ENCODE data around the gene ISM2.

The ISM2 gene

DNA sequence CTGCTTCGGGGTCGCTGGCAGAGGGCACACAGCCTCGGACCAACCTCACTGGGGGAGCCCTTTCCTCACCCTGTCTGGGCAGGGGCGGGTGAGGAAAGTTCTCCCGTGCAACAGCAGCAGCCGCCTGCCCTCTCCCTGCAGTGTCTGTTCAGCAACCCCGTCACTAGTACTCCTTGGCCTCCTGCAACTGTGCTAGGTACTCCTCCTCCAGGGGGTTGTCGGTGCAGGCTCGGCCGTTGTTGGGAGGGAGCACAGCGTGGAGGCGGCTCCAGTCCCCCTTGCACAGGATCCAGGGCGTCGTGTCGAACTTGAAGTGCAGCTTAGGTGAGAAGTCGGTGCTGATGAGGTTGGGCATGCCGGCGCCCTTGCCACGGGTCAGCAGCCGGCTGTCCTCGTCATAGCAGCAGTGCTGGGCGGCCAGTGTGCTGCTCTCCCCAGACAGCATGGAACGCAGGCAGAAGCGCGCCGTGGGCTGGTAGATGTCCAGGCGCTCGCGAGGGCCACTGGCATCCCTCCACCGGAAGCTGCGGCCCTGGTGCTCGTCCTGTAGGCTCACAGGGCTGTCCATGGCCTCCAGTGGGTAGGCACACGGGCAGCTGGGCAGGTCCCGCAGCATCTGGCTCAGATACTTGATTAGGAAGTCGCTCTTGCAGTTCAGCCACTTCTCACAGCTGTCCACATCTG is 23.0 kb downstream of the ISM2 start:
- intact Hi-C loops (cut with DNase I), result no loop called here
- DNase-seq, result peak in 1 of 42 donors; percentile 9

- DNase-seq, result no peak
- intact Hi-C loops (cut with DNase I), result no loop called here
Measured at GRCh38 chr14:77474479-77475177, 24.0 kb downstream of the ISM2 start.

DNA sequence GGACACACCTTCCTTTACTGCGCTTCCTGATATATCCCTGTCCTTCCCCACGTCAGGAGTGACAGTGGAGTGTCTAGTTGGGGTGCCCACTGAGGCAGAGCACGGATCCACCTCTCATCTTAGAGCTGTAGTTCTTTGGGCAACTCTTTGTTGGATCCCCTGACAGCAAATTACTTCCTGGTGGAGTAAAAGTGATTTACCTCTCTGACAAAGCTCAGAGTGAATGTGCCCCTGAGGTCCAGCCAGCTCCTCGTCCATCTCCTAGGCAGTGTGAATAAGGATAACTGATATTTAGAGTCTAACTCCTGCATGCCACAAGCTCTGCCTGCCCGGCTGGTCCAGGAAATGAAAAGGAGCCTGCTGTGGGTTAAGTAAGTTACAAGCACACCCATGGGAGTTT is 24.7 kb downstream of the ISM2 start:
- intact Hi-C loops (cut with DNase I), result no loop called here
- DNase-seq, result no peak

GRCh38 chr14:77470224-77470870 is 28.3 kb downstream of the ISM2 start:
- DNase-seq, result no peak

DNA sequence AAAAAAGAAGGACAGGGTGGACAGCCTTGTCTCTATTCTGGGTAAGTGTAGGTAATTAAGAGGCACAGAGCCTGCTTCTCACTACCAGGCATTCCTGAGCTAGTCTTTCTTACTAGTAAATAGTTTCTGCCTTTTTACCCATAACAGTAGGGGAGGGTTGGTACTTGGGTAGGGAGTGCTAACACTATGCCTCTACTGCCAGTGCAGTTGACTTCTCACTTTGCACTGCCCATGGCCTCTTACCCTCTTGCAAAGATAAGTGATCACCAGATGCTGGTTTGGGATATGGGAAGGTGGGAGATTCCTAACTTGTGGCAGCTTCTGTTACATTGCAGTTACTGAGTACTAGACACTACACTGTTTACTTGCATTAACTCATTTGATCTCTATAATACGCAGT is 29.1 kb downstream of the ISM2 start:
- intact Hi-C loops (cut with DNase I), result no loop called here

More at GRCh38 chr14:77470224-77470870, 28.3 kb downstream of the ISM2 start:
- intact Hi-C loops (cut with DNase I), result no loop called here

DNA sequence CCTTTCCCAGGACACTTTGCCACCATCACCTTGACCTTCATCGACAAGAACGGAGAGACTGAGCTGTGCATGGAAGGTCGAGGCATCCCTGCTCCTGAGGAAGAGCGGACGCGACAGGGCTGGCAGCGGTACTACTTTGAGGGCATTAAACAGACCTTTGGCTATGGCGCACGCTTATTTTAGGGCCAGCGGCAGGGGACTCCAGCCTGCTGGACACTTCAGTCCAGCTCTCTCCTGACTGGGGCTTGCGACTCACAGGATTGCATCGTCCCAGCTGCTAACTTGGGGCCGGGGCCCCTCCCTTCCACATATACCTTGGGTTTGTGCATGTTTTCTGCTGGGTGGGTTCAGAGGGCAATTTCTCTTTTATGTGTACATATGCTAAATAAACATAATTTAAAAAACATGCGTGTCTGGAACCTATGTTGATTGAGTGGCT is 29.5 kb downstream of the ISM2 start:
- intact Hi-C loops (cut with DNase I), result no loop called here
- DNase-seq, result no peak

More for the DNA sequence above, 29.1 kb downstream of the ISM2 start:
- no peak for DNase-seq

DNA sequence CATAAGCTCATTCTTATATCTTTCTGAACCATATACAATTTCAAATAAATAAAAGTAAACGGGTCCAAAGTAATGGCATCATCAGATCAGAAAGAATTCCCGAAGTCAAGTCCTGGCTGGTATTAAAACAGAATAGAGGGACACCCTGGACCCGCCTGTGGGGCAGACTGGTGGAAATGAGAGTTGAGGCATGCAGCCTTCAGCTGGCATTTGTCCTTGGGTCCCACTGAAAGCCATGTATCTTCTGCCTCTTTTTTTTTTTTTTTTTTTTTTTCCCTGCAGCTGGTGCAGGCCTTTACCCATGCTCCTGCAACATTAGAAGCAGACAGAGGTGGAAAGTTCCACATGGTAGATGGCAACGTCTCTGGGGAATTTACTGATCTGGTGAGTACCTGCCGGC is 30.8 kb downstream of the ISM2 start:
- intact Hi-C loops (cut with DNase I), result no loop called here

GRCh38 chr14:77459072-77459723 is 39.4 kb downstream of the ISM2 start:
- intact Hi-C loops (cut with DNase I), result loop anchor here (5.0 kb wide), 2 partner anchors 93 to 248 kb away; partner anchors contain the start of genes ALKBH1 and SLIRP
- peak in 40 of 42 donors; percentile 40 to 89 (median 74) for DNase-seq

More for the DNA sequence above, 30.8 kb downstream of the ISM2 start:
- no peak for DNase-seq

DNA sequence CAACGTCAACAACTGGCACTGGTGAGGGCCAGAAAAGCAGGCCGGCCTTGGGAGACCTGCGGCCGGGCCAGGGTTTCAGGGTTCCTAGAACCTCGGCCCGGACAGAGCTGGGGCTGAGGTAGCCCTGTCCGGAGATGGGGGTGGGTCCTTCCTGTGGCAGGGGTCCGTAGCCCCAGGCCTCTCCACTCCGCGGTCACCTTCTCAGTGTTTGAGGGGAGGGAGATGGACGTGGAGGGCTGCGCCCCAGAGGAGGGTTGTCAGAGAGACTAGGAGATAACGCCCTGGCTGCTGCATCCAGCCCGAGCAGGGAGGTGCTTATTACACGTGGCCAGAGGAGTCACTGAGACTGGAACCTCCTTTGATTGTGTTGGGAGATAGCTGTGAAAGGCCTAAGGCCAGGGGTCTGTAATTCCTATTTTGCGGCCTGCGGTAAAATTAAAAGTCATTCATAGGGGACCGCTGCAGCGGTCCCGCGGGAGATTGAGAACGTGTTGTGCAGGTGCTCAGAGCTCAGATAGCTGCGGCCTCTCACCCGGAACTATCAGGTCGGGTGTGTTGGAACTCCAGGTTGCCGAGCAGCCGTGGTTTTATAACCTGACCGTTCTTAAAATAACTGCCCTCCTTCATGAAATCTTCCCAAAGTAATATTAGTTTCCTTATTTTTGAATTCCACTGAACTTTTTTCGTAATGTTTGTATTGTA is 40.2 kb downstream of the ISM2 start:
- DNase-seq, result peak in 27 of 42 donors; percentile 2 to 52 (median 22)

GRCh38 chr14:77457522-77458248 is 40.9 kb downstream of the ISM2 start, which contains the start of the genes AHSA1 and VIPAS39:
AHSA1 (plus strand) TSS chr14:77458093; CDS start chr14:77458190, 97 bp downstream.
VIPAS39 (minus strand) TSS chr14:77457601; CDS start chr14:77454102, 3,499 bp downstream.
- intact Hi-C loops (cut with DNase I), result loop anchor here (2.0 to 5.0 kb wide), 3 partner anchors 95 to 250 kb away; partner anchors contain the start of genes ALKBH1, GSTZ1, POMT2 and SLIRP
- peak; percentile 92 to 100 (median 98) for DNase-seq

More for the DNA sequence above, 40.2 kb downstream of the ISM2 start:
- intact Hi-C loops (cut with DNase I), result loop anchor here (5.0 kb wide), 2 partner anchors 94 to 249 kb away; partner anchors contain the start of genes ALKBH1 and SLIRP

GRCh38 chr14:77457115-77457521 is 41.5 kb downstream of the ISM2 start:
- DNase-seq, result peak in 4 of 42 donors; percentile 13 to 39 (median 19)
- intact Hi-C loops (cut with DNase I), result loop anchor here (2.0 to 5.0 kb wide), 3 partner anchors 95 to 250 kb away; partner anchors contain the start of genes ALKBH1, GSTZ1, POMT2 and SLIRP

DNA sequence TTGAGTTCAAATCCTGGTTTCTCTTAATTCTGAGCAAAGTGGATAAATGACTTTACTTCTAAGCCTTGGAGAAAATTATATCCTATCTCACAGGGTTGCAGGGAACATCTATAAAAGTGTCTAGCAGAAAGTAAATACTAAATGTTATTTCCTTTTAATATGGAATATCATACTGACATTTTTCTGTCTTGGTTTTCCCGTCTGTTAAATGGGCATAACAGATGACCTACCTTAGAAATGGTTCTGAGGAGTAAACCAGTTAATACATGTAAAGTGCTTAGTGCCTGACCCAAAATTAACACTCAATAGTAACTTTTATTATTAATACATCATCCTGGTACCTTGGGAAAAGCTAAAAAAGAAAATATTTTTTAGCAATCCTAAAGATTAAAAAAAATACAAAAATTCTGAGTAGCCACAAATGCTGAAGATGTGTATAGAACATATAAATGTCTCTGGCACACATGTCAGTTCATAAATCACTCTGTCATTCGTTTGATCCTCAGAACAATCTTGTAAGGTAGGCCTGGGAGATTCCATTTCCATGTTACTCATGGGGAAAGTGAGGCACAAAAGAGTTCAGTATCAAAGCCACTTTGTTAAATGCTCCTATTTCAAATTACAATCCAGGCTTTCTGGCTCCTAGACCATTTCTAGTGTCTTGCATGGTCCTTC is 42.5 kb downstream of the ISM2 start:
- intact Hi-C loops (cut with DNase I), result loop anchor here (2.0 to 5.0 kb wide), 3 partner anchors 96 to 251 kb away; partner anchors contain the start of genes ALKBH1, GSTZ1, POMT2 and SLIRP
- DNase-seq, result no peak

DNA sequence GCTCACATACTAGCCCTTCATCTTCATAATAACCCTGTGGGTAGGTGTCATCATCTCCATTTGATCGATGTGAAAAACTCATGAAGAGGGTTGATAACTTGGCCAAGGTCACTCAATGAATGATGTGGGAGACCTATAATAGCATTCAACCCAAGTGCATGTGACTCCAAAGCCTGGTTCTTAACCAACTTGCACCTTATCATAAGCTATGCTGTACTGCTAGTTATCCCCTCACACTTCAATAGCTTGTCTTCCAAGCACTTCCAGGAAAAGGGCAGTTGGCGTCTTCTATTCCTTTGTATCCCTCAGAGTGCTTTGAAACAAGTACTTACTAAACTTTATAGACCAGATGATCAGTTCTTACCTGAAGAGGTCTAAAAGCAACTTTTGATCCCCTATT is 56.4 kb downstream of the ISM2 start:
- intact Hi-C loops (cut with DNase I), result no loop called here
- DNase-seq, result no peak

GRCh38 chr14:77439861-77440260 is 58.8 kb downstream of the ISM2 start:
- intact Hi-C loops (cut with DNase I), result no loop called here
- no peak for DNase-seq

GRCh38 chr14:77438596-77438995 is 60.0 kb downstream of the ISM2 start:
- intact Hi-C loops (cut with DNase I), result no loop called here
- DNase-seq, result no peak

GRCh38 chr14:77436042-77436441 is 62.6 kb downstream of the ISM2 start:
- intact Hi-C loops (cut with DNase I), result no loop called here
- no peak for DNase-seq

- DNase-seq, result peak in 16 of 42 donors; percentile 2 to 58 (median 23)
- intact Hi-C loops (cut with DNase I), result no loop called here
Measured at GRCh38 chr14:77426396-77426795, 72.2 kb downstream of the ISM2 start.
